Esophagus squamous epithelium (tissue), 5 donors: ENCODE measurements around the gene HES7. TPM values are rescaled to one million over a fixed set of nuclear protein-coding genes. Genes with fewer than 3 reads are reported as not detected.

Experiments
- DNase-seq: peaks from one replicate; lab custom pipeline; 2025; lab: John Stamatoyannopoulos, UW
- H3K27ac ChIP-seq, 4 donors: fragments of 200-600 bp; sonication (generic); one replicate each; pipeline ENCODE4 v1.5.1; 2016 to 2019; ENCODE audit warnings: mild to moderate bottlenecking in 1 of 4
- H3K27me3 ChIP-seq, 4 donors: fragments of 200-600 bp; sonication (generic); 1 replicate in 3 of 4; 2 replicates in 1 of 4; pipeline versions ENCODE4 v1.5.1 to v1.6.0; 2017 to 2021; ENCODE audit warnings: antibody characterized with exemption in 1 of 4
- H3K36me3 ChIP-seq, 3 donors: fragments of 200-600 bp; sonication (generic); one replicate each; pipeline ENCODE4 v1.5.1; 2016 to 2019
- H3K4me1 ChIP-seq, 3 donors: fragments of 200-600 bp; sonication (generic); one replicate each; pipeline ENCODE4 v1.5.1; 2017 to 2019
- H3K4me3 ChIP-seq, 4 donors: fragments of 200-600 bp; sonication (generic); 1 replicate in 3 of 4; 2 replicates in 1 of 4; pipeline ENCODE4 v1.5.1; 2016 to 2019; ENCODE audit warnings: mild to moderate bottlenecking in 2 of 4, moderate library complexity in 1 of 4
- H3K9me3 ChIP-seq, 3 donors: fragments of 200-600 bp; sonication (generic); one replicate each; pipeline ENCODE4 v1.5.1; 2016 to 2019
- POLR2A ChIP-seq, 4 donors: fragments of 450-650 bp; IDR thresholded peaks; one replicate each; pipeline ENCODE4 v1.6.1; 2017; ENCODE audit warnings: antibody characterized with exemption in 4 of 4, mild to moderate bottlenecking in 4 of 4, moderate library complexity in 3 of 4
- WGBS, 2 donors: methylation state at CpG; one replicate each; pipeline ENCODE4 v1.1.5; 2018; 5-methylcytosine and 5-hydroxymethylcytosine counted together
- intact Hi-C: fragments of 100-400 bp; cut with DNase I; formaldehyde crosslinking; loops from one replicate; pipeline ENCODE4 v1.15.0; 2022
- total RNA-seq, 4 donors: library from RNA; depleted of rRNA; stranded (reverse); fragments of >200 nt; gene quantifications; one replicate each; pipeline ENCODE4 v1.1.0, GENCODE V29; 2016
- TF ChIP-seq, protein P1 (sequence below), 6 experiments: fragments of 450-650 bp in 4 of 6; fragments of 200-600 bp in 2 of 6; sonication (generic) in 2 of 6; IDR thresholded peaks; one replicate each; pipeline ENCODE4 v1.5.1; 2016 to 2019; ENCODE audit warnings: antibody characterized with exemption in 6 of 6, mild to moderate bottlenecking in 4 of 6, moderate library complexity in 4 of 6
- donor health status: DM: yes; HTN: yes; CAD: no.

HES7 gene
- total RNA-seq, 4 donors from 2014 or later: not detected

DNA sequence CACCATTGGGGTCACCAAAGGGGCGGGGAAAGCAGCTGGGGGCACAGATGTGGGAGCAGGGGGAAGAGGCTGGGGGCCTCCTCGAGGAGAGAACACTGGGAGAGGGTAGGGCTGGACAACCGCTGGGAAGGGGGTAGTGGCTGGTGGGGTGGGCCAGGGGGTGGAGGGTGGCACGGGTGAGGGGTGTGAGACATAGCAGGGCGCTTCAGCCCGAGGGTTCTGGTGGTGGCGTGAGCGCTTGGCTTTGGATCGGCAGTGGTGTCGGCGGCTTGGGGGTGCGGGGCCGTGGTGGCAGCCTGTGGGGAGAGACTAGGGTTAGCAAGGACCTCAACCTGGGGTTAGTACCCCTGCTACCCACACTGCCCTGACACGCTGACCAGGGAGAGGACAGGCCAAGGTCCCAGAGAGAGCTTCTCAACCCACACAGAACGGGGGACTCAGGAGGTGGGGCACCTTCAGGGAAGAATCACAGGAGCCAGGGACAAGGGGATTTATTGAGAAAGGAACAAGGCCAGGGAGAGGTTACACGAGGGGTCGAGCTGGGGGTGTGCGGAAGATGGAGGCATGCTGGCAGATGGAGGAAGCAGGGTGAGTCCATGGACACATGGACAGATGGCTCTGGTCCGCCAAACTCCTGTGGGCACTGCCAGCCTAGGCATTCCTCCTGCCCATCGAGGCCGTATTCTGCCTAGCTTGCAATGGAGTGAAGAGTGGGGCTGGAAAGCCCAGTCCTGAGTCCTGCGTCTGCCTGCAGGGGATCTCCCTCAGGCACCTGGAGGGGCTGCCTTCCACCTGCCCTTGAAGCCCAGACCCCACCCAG is 19.9 kb upstream of the HES7 start:
- no peak for TF ChIP-seq POLR2A (IDR thresholded peaks at IDR 0.05)
- TF ChIP-seq, protein P1, sequence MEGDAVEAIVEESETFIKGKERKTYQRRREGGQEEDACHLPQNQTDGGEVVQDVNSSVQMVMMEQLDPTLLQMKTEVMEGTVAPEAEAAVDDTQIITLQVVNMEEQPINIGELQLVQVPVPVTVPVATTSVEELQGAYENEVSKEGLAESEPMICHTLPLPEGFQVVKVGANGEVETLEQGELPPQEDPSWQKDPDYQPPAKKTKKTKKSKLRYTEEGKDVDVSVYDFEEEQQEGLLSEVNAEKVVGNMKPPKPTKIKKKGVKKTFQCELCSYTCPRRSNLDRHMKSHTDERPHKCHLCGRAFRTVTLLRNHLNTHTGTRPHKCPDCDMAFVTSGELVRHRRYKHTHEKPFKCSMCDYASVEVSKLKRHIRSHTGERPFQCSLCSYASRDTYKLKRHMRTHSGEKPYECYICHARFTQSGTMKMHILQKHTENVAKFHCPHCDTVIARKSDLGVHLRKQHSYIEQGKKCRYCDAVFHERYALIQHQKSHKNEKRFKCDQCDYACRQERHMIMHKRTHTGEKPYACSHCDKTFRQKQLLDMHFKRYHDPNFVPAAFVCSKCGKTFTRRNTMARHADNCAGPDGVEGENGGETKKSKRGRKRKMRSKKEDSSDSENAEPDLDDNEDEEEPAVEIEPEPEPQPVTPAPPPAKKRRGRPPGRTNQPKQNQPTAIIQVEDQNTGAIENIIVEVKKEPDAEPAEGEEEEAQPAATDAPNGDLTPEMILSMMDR (IDR thresholded peaks at IDR 0.05): no peak
- peak overlapping the region in 3 of 4 donors; percentile 10 to 94 (median 53) for H3K27ac ChIP-seq
- H3K9me3 ChIP-seq: no peaks in the 10 kb centered on the region
- 90 to 91% methylated on average over 7 to 19 of the region's 22 CpGs for WGBS, 2 donors
- H3K4me3 ChIP-seq: no peak overlapping the region
- peaks cover 0 to 86% (median 13%) of the 10 kb centered on the region in 3 donors for H3K4me1 ChIP-seq
- DNase-seq: no peak
- peaks cover 87 to 94% (median 93%) of the 10 kb centered on the region in 3 donors for H3K36me3 ChIP-seq
- intact Hi-C loops: no loop called here
- H3K27me3 ChIP-seq: no peaks in the 10 kb centered on the region

DNA sequence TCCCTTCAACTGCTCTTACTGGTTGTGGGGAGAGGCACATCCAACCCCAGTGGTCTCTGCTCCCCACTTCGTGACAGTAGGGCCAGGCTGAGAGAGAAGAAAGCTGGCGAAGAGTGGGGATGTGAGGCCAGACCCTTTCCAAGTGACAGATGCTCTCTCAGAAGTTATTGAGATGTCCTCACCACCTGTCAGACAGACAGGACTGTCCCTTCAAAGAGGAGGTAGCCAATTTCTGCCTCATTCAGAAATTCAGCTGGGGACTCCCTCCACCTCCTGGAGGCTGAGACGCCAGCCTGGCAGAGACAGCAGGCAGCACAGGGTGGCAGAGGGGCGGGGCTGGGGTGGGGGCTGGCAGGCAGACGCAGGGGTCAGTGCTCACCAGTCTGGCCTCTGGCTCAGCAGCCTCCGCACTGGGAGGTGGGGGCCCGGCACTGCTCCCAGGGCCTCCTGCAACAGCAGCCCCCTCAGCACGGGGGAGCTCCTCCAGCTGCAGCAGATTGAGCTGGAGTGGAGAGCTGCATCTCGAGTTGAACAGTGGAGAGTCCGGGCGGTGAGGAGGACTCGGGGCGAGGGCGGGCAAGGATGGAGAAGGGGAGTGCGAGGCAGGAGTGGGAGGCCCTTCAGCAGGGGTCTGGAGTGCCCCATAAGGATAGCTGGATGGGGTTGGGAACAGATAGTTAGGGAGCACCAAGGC is 19.1 kb upstream of the HES7 start:
- DNase-seq: no peak
- Histone ChIP-seq H3K27me3 (no peaks in the 10 kb centered on the region), H3K4me1 (peaks cover under 1 to 86% (median 17%) of the 10 kb centered on the region in 3 donors), H3K36me3 (peaks cover 80 to 86% (median 85%) of the 10 kb centered on the region in 3 donors), H3K9me3 (no peaks in the 10 kb centered on the region), H3K27ac (peak overlapping the region in 3 of 4 donors; percentile 10 to 94 (median 53)), H3K4me3 (no peak overlapping the region)
- no peak for TF ChIP-seq POLR2A (IDR thresholded peaks at IDR 0.05)
- TF ChIP-seq, protein P1 (IDR thresholded peaks at IDR 0.05): no peak
- intact Hi-C loops: no loop called here
- WGBS, 2 donors: 83 to 91% methylated on average over 4 to 6 of the region's 15 CpGs

DNA sequence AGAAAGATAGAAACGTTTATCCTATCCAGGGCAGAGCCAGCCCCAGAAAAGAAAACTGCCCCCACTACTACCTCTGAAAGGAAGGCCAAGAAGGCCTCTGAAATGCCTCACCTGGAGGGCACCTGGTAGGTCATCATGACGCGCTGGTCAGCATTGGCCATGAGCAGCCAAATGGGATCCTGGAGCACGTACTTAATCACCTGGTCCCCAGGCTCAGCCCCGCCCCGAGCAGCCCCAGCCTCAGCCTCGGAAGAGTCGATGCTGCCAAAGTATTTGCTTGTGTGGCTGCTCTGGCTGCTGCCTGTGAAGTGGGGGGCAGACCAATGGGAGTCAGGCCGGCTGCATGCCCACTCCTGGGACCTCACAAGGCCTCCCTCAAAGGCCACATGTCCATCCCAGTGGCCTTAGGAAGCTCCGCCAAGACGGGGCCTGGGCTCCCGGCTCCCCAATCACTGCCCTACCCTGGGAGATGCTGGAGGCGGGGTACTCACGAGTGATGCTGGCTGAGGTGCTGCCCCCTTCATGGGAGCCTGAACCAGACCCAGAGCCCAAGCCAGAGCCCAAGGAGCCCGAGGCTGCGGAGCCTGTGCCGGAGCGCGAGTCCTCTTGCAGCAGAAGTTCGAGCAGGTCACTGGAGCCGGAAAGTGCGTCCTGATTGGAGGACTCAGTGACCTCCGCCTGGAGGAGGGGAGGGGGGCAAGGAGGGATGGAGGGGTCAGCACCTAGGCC is 18.4 kb upstream of the HES7 start:
- peaks cover 72 to 79% (median 78%) of the 10 kb centered on the region in 3 donors for H3K36me3 ChIP-seq
- 62 to 75% methylated on average over 3 to 4 of the region's 23 CpGs for WGBS, 2 donors

DNA sequence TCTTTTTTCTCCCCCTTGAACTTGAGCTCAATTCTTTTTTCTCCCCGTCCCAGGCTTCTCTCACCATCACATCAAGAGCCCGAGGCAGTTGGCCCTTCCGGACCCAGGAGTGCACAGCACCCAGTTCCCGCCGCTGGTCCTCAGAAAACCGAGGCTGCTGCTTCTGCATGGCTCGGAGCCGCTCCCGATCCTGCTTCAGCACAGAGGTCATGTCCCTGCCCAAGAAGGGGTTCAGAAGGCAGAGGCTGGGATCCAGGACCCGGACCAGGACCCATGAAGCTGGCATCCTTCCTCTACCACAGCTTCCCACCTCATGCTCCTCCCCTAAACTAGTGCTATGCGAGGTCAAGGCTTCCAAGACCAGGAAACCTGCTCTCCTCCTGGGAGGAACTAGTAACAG is 17.8 kb upstream of the HES7 start:
- H3K27me3 ChIP-seq: no peaks in the 10 kb centered on the region
- intact Hi-C loops: no loop called here
- peak overlapping the region in 2 of 4 donors; percentile 17 to 94 for H3K27ac ChIP-seq
- 75 to 76% methylated on average over 7 to 8 of the region's 11 CpGs for WGBS, 2 donors
- DNase-seq: no peak
- no peaks in the 10 kb centered on the region for H3K9me3 ChIP-seq
- peaks cover 7 to 80% (median 23%) of the 10 kb centered on the region in 3 donors for H3K4me1 ChIP-seq
- peaks cover 67 to 73% (median 72%) of the 10 kb centered on the region in 3 donors for H3K36me3 ChIP-seq
- TF ChIP-seq, protein P1 (IDR thresholded peaks at IDR 0.05): no peak
- TF ChIP-seq POLR2A (IDR thresholded peaks at IDR 0.05): no peak
- no peak overlapping the region for H3K4me3 ChIP-seq

More for the DNA sequence above, 18.4 kb upstream of the HES7 start:
- no peak overlapping the region for H3K4me3 ChIP-seq
- H3K4me1 ChIP-seq: peaks cover 7 to 85% (median 23%) of the 10 kb centered on the region in 3 donors
- no peaks in the 10 kb centered on the region for H3K9me3 ChIP-seq
- TF ChIP-seq POLR2A (IDR thresholded peaks at IDR 0.05): no peak
- TF ChIP-seq, protein P1 (IDR thresholded peaks at IDR 0.05): no peak
- H3K27ac ChIP-seq: peak overlapping the region in 3 of 4 donors; percentile 17 to 94 (median 53)
- no peaks in the 10 kb centered on the region for H3K27me3 ChIP-seq
- intact Hi-C loops: no loop called here
- no peak for DNase-seq
